DMS114 treated with DMSO at 0.1 percent for 48 hours (cell line): Measurements from ENCODE around the gene TTPAL.

ENCODE experiments used
- DNase-seq: peaks from one replicate; lab custom pipeline; 2025; ENCODE audit not compliant: unreplicated experiment; lab: John Stamatoyannopoulos, UW

Gene TTPAL

GRCh38 chr20:44475694-44476560 is at the start of gene TTPAL:
Gene TTPAL (plus strand): TSS chr20:44475874. CDS start chr20:44480000, 4,126 bp downstream.
- DNase-seq = peak; percentile 35

- DNase-seq = no peak
These were observed 49.8 kb upstream of the TTPAL start for GRCh38 chr20:44425923-44426322.

- no peak for DNase-seq
These were observed 48.5 kb upstream of the TTPAL start for GRCh38 chr20:44426879-44427790.

- no peak for DNase-seq
These were observed 47.9 kb upstream of the TTPAL start for GRCh38 chr20:44427804-44428173.

GRCh38 chr20:44428174-44429016 is 47.3 kb upstream of the TTPAL start:
- no peak for DNase-seq

GRCh38 chr20:44429017-44429339 is 46.7 kb upstream of the TTPAL start:
- no peak for DNase-seq

GRCh38 chr20:44429419-44430269 is 46.0 kb upstream of the TTPAL start:
- no peak for DNase-seq

- no peak for DNase-seq
These were observed 45.2 kb upstream of the TTPAL start for GRCh38 chr20:44430270-44431065.

GRCh38 chr20:44431118-44431501 is 44.6 kb upstream of the TTPAL start:
- no peak for DNase-seq

GRCh38 chr20:44431502-44432234 is 44.0 kb upstream of the TTPAL start:
- no peak for DNase-seq

- no peak for DNase-seq
These were observed 42.8 kb upstream of the TTPAL start for GRCh38 chr20:44432618-44433577.

- no peak for DNase-seq
These were observed 41.7 kb upstream of the TTPAL start for GRCh38 chr20:44433751-44434538.

GRCh38 chr20:44435630-44436335 is 39.9 kb upstream of the TTPAL start:
- DNase-seq = no peak

- DNase-seq = no peak
These were observed 39.3 kb upstream of the TTPAL start for GRCh38 chr20:44436393-44436792.

GRCh38 chr20:44437497-44437896 is 38.2 kb upstream of the TTPAL start:
- no peak for DNase-seq

- DNase-seq = no peak
These were observed 36.9 kb upstream of the TTPAL start for GRCh38 chr20:44438782-44439181.
